RWPE2 (cell line): ENCODE measurements around the gene EPDR1.
"Not testable (repeated sequence)": the region's sequence is repeated elsewhere in the genome, so short reads cannot be mapped to it uniquely, and the experiment has no call there.

Experiments
- ATAC-seq: fragments of 200-7000 bp; cut with Tn5 transposase; 3 replicates; pipeline ENCODE4 v1.9.1; 2021; ENCODE audit warnings: low read depth
- DNase-seq: peaks from one replicate; pipeline ENCODE4 v3.0.0-alpha.2; 2020; ENCODE audit warnings: low spot score
- H3K27ac ChIP-seq: fragments of 450-650 bp; 2 replicates; pipeline ENCODE4 v1.5.1; 2017; ENCODE audit warnings: mild to moderate bottlenecking; ENCODE audit not compliant: poor library complexity, severe bottlenecking
- H3K27me3 ChIP-seq: fragments of 250-450 bp; sonication (Bioruptor Pico); 2 replicates; pipeline ENCODE4 v1.5.1; 2021; ENCODE audit warnings: mild to moderate bottlenecking, moderate library complexity; ENCODE audit not compliant: insufficient read depth, poor library complexity, severe bottlenecking
- H3K36me3 ChIP-seq: fragments of 250-450 bp; sonication (Bioruptor Pico); 2 replicates; pipeline ENCODE4 v1.5.1; 2020; ENCODE audit warnings: low read depth, mild to moderate bottlenecking, moderate library complexity
- H3K4me1 ChIP-seq: fragments of 250-450 bp; sonication (Bioruptor Pico); 2 replicates; pipeline ENCODE4 v1.5.1; 2021; ENCODE audit warnings: mild to moderate bottlenecking, moderate library complexity; ENCODE audit not compliant: insufficient read depth, poor library complexity, severe bottlenecking
- H3K4me3 ChIP-seq: fragments of 250-450 bp; sonication (Bioruptor Pico); 2 replicates; pipeline ENCODE4 v1.5.1; 2021; ENCODE audit warnings: mild to moderate bottlenecking, moderate library complexity; ENCODE audit not compliant: severe bottlenecking
- H3K9me3 ChIP-seq: fragments of 250-450 bp; sonication (Bioruptor Pico); 2 replicates; pipeline ENCODE4 v1.5.1; 2021; ENCODE audit warnings: mild to moderate bottlenecking, moderate library complexity; ENCODE audit not compliant: severe bottlenecking
- CTCF ChIP-seq: fragments of 450-650 bp; IDR thresholded peaks from one replicate; pipeline ENCODE4 v1.5.1; 2017; ENCODE audit warnings: mild to moderate bottlenecking, moderate library complexity; ENCODE audit not compliant: poor library complexity, severe bottlenecking

EPDR1 gene

DNA sequence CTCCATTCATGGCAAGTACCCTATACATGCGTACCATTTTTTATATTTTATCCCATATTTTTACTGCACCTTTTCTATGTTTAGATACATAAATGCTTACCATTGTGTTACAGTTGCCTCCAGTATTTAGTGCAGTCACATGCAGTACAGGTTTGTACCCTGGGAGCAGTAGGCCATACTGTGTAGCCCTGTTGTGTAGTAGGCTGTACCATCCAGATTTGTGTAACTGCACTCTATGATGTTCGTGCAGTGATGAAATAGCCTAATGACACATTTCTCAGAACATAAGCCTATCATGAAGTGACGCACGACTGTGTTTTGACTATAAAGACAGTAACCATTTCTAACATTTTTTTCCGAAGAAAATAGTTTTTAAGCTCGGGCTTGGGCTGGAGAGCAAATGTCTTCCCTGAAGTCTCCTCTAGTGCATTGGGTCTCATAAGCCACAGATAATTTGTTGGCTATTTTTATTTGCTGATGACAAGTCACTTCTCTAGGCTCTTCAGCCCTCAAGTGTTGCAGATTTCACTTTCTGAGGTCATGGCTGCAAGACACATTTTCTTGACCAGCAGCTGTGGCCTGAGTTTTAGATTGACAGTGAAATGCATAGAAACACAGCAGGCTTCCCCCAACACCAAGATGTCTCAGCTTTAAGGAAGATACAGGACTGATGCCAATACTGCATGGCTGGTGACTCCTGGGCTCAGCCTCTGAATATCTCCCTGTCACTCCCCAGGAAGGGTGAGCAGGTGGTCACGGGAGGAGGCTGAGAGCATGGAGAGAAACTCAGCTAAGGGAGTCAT lies 26.9 kb downstream of the EPDR1 start:
- Histone ChIP-seq H3K27ac (no peak overlapping the region), H3K27me3 (no peaks in the 10 kb centered on the region), H3K36me3 (no peaks in the 10 kb centered on the region), H3K4me1 (no peaks in the 10 kb centered on the region), H3K9me3 (no peaks in the 10 kb centered on the region), H3K4me3 (no peak overlapping the region)
- no peak for ATAC-seq
- DNase-seq = no peak
- TF ChIP-seq CTCF = no peak

DNA sequence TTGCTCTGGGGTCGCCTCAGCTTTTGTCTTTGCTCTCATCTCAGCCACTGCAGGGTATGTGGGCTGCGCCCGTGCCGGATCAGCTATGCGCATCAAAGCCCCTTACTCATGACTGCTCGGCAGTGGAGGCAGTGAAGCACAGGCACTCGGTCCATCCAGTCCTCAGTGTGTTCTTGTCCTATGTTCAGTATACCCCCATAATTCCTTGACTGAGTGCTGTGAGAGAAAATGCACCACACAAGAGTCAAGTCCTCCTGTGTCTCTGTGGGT lies 27.4 kb downstream of the EPDR1 start:
- no peak for ATAC-seq
- no peak for DNase-seq
- Histone ChIP-seq H3K4me1 (no peaks in the 10 kb centered on the region), H3K27ac (no peak overlapping the region), H3K27me3 (no peaks in the 10 kb centered on the region), H3K9me3 (no peaks in the 10 kb centered on the region), H3K4me3 (no peak overlapping the region), H3K36me3 (no peaks in the 10 kb centered on the region)
- no peak for TF ChIP-seq CTCF

GRCh38 chr7:37952240-37952639 lies 31.8 kb downstream of the EPDR1 start:
- no peak for ATAC-seq
- Histone ChIP-seq H3K4me1 (no peaks in the 10 kb centered on the region), H3K27ac (no peak overlapping the region), H3K9me3 (no peaks in the 10 kb centered on the region), H3K27me3 (no peaks in the 10 kb centered on the region), H3K4me3 (no peak overlapping the region), H3K36me3 (no peaks in the 10 kb centered on the region)
- no peak for DNase-seq
- no peak for TF ChIP-seq CTCF

GRCh38 chr7:37954217-37954616 lies 33.8 kb downstream of the EPDR1 start:
- not testable (repeated sequence) for H3K27me3 ChIP-seq, H3K4me3 ChIP-seq, H3K4me1 ChIP-seq, ATAC-seq, H3K36me3 ChIP-seq, H3K27ac ChIP-seq, DNase-seq, H3K9me3 ChIP-seq

DNA sequence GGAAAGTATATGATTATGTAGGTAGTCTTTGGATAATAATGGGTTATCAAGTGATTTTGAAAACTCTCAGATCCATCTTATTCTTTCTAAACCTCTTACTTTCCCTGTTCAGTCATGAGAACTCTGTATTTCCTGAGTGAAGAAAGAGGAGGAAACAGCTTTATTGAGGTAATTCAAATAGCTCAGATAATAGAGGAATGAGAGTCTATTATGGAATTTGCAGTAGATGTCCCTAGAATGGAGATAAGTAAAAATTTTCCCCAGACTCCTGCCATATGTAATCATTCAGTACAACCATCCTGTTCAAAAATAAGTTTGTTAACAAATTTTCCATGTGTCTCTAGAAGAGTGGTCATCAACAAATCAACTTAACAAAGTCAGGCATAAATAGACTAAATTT lies 36.4 kb downstream of the EPDR1 start:
- no peak overlapping the region for H3K4me3 ChIP-seq
- ATAC-seq = no peak

More for the DNA sequence above, 36.4 kb downstream of the EPDR1 start:
- no peaks in the 10 kb centered on the region for H3K27me3 ChIP-seq
- H3K4me1 ChIP-seq = no peaks in the 10 kb centered on the region
- DNase-seq = no peak
- no peaks in the 10 kb centered on the region for H3K36me3 ChIP-seq
- TF ChIP-seq CTCF = no peak
- H3K27ac ChIP-seq = no peak overlapping the region
- no peaks in the 10 kb centered on the region for H3K9me3 ChIP-seq
